OCI-LY1 (cell line): Measurements from ENCODE around the gene CTNNA1.

ENCODE experiments used
- H2AFZ ChIP-seq: fragments of 200-600 bp; sonication (generic), shearing (Covaris generic); 2 replicates; pipeline ENCODE4 v1.6.0; 2014; ENCODE audit warnings: antibody characterized with exemption, mild to moderate bottlenecking, low read length
- H3F3A ChIP-seq: fragments of 200-600 bp; sonication (generic), shearing (Covaris generic); 2 replicates; pipeline ENCODE4 v1.6.0; 2014; ENCODE audit warnings: mild to moderate bottlenecking, antibody characterized with exemption, low read length, moderate library complexity; ENCODE audit not compliant: insufficient read depth
- H3K27ac ChIP-seq: fragments of 200-600 bp; sonication (generic); 2 replicates; pipeline ENCODE4 v1.5.1; 2014; ENCODE audit warnings: low read length, mixed run types, mild to moderate bottlenecking, low read depth; ENCODE audit not compliant: poor library complexity, severe bottlenecking
- H3K27me3 ChIP-seq: fragments of 200-600 bp; sonication (generic); 2 replicates; pipeline ENCODE4 v1.6.0; 2014; ENCODE audit warnings: antibody characterized with exemption, mild to moderate bottlenecking, low read length, moderate library complexity; ENCODE audit not compliant: insufficient read depth
- H3K36me3 ChIP-seq: fragments of 200-600 bp; sonication (generic); 2 replicates; pipeline ENCODE4 v1.6.1; 2014; ENCODE audit warnings: mild to moderate bottlenecking, antibody characterized with exemption, low read length, moderate library complexity, mixed read lengths; ENCODE audit not compliant: insufficient read depth
- H3K4me1 ChIP-seq: fragments of 200-600 bp; sonication (generic); 2 replicates; pipeline ENCODE4 v1.5.1; 2014; ENCODE audit warnings: mild to moderate bottlenecking, low read length, moderate library complexity; ENCODE audit not compliant: insufficient read depth, severe bottlenecking
- H3K4me2 ChIP-seq: fragments of 200-600 bp; sonication (generic), shearing (Covaris generic); 2 replicates; pipeline ENCODE4 v1.6.1; 2014; ENCODE audit warnings: low read length
- H3K4me3 ChIP-seq: fragments of 200-600 bp; sonication (generic); 2 replicates; pipeline ENCODE4 v1.5.1; 2014; ENCODE audit warnings: low read length, low read depth, mild to moderate bottlenecking, mixed read lengths; ENCODE audit not compliant: poor library complexity, severe bottlenecking
- H3K79me2 ChIP-seq: fragments of 200-600 bp; shearing (Covaris generic); 2 replicates; pipeline ENCODE4 v1.6.1; 2016; ENCODE audit warnings: mixed run types, low read length, mixed read lengths; ENCODE audit not compliant: insufficient read depth
- H3K9ac ChIP-seq: fragments of 200-600 bp; sonication (generic), shearing (Covaris generic); 2 replicates; pipeline ENCODE4 v1.6.1; 2014; ENCODE audit warnings: mild to moderate bottlenecking, low read length, mixed read lengths
- H3K9me2 ChIP-seq: fragments of 200-600 bp; sonication (generic), shearing (Covaris generic); 2 replicates; pipeline ENCODE4 v1.6.1; 2014; ENCODE audit warnings: low read depth, mild to moderate bottlenecking, low read length, mixed read lengths
- H3K9me3 ChIP-seq: fragments of 200-600 bp; shearing (Covaris generic); 2 replicates; pipeline ENCODE4 v1.6.1; 2014; ENCODE audit warnings: low read length, mixed read lengths
- H4K20me1 ChIP-seq: fragments of 200-600 bp; sonication (generic), shearing (Covaris generic); 2 replicates; pipeline ENCODE4 v1.6.0; 2016; ENCODE audit warnings: mild to moderate bottlenecking, low read length; ENCODE audit not compliant: insufficient read depth
- CTCF ChIP-seq: fragments of 200-600 bp; sonication (generic), shearing (Covaris generic); IDR thresholded peaks from 2 replicates; pipeline ENCODE4 v1.5.1; 2017; ENCODE audit warnings: mild to moderate bottlenecking, antibody characterized with exemption, low read length, moderate library complexity, mixed read lengths
- EZH2 ChIP-seq: fragments of 200-600 bp; sonication (generic), shearing (Covaris generic); IDR thresholded peaks from 2 replicates; pipeline ENCODE4 v1.8.0; 2017; ENCODE audit warnings: borderline replicate concordance, mixed run types, mild to moderate bottlenecking, antibody characterized with exemption, low read length, moderate library complexity, mixed read lengths

Gene CTNNA1

GRCh38 chr5:138719811-138720210 is 33.4 kb upstream of the CTNNA1 start:
- no peaks in the 10 kb centered on the region for H3K4me1 ChIP-seq
- H3K79me2 ChIP-seq = no peaks in the 10 kb centered on the region
- H3K27me3 ChIP-seq = no peaks in the 10 kb centered on the region
- H2AFZ ChIP-seq = no peak overlapping the region
- no peaks in the 10 kb centered on the region for H3K9me2 ChIP-seq
- H3K4me2 ChIP-seq = no peak overlapping the region
- no peaks in the 10 kb centered on the region; the same call in 1 of the 2 replicates for H3K36me3 ChIP-seq
- no peak overlapping the region for H3K9ac ChIP-seq
- no peak overlapping the region for H3K4me3 ChIP-seq
- no peaks in the 10 kb centered on the region for H3K9me3 ChIP-seq
- TF ChIP-seq EZH2 (no peak), CTCF (no peak)
- H3K27ac ChIP-seq = no peak overlapping the region
- no peaks in the 10 kb centered on the region for H3F3A ChIP-seq
- no peaks in the 10 kb centered on the region for H4K20me1 ChIP-seq

GRCh38 chr5:138720840-138721239 is 32.4 kb upstream of the CTNNA1 start:
- Histone ChIP-seq H4K20me1 (no peaks in the 10 kb centered on the region), H3K79me2 (no peaks in the 10 kb centered on the region), H3K4me3 (no peak overlapping the region), H3K27me3 (no peaks in the 10 kb centered on the region), H3K36me3 (no peaks in the 10 kb centered on the region; the same call in 1 of the 2 replicates), H3K27ac (no peak overlapping the region), H3K4me2 (no peak overlapping the region), H3K9ac (no peak overlapping the region), H3K4me1 (no peaks in the 10 kb centered on the region), H3K9me2 (no peaks in the 10 kb centered on the region), H2AFZ (no peak overlapping the region), H3F3A (no peaks in the 10 kb centered on the region), H3K9me3 (no peaks in the 10 kb centered on the region)
- TF ChIP-seq CTCF (no peak), EZH2 (no peak)

- Histone ChIP-seq H3K27ac (no peak overlapping the region), H3K79me2 (no peaks in the 10 kb centered on the region), H3K4me1 (no peaks in the 10 kb centered on the region), H3K27me3 (no peaks in the 10 kb centered on the region), H3K4me2 (no peak overlapping the region), H4K20me1 (no peaks in the 10 kb centered on the region), H3K9me2 (no peaks in the 10 kb centered on the region), H2AFZ (no peak overlapping the region), H3K4me3 (no peak overlapping the region), H3K9me3 (no peaks in the 10 kb centered on the region), H3K36me3 (no peaks in the 10 kb centered on the region; the same call in 1 of the 2 replicates), H3K9ac (no peak overlapping the region), H3F3A (no peaks in the 10 kb centered on the region)
- TF ChIP-seq CTCF = no peak
- TF ChIP-seq EZH2 = no peak
Measured at GRCh38 chr5:138721979-138722378, 31.2 kb upstream of the CTNNA1 start.
